Neural crest cell (in vitro differentiated cells): ENCODE measurements around the gene HSP90B1. TPM values are rescaled to one million over a fixed set of nuclear protein-coding genes. Genes with fewer than 3 reads are reported as not detected.
A peak's percentile ranks its signal among the peaks of the same experiment; 100 is the strongest.

Experiments used
- DNase-seq: peaks from one replicate; pipeline ENCODE4 v3.0.0; 2021; ENCODE audit warnings: low read depth, mixed read lengths, low spot score
- H3K27ac Mint-ChIP-seq: one replicate; pipeline ENCODE4 v1.8.0; 2021; ENCODE audit warnings: mild to moderate bottlenecking, mixed read lengths; ENCODE audit not compliant: unreplicated experiment
- H3K27me3 Mint-ChIP-seq: 2 replicates; pipeline ENCODE4 v1.8.0; 2021; ENCODE audit warnings: low read depth, mild to moderate bottlenecking, mixed read lengths
- H3K36me3 Mint-ChIP-seq: 2 replicates; pipeline ENCODE4 v1.8.0; 2021; ENCODE audit warnings: low read depth, mild to moderate bottlenecking, mixed read lengths
- H3K4me1 Mint-ChIP-seq: 2 replicates; pipeline ENCODE4 v1.8.0; 2021; ENCODE audit warnings: mixed read lengths
- H3K4me3 Mint-ChIP-seq: one replicate; pipeline ENCODE4 v1.8.0; 2021; ENCODE audit warnings: mild to moderate bottlenecking, mixed read lengths
- H3K9me3 Mint-ChIP-seq: 2 replicates; pipeline ENCODE4 v1.8.0; 2021; ENCODE audit warnings: mixed read lengths
- total RNA-seq: library from RNA; stranded (reverse); gene quantifications from 2 replicates; pipeline ENCODE4 v1.2.1, GENCODE V29; 2021
- TF ChIP-seq, protein P1 (sequence below): fragments of 200-600 bp; sonication (generic); conservative IDR thresholded peaks from 2 replicates; pipeline ENCODE4 v1.5.0; 2021; ENCODE audit warnings: antibody characterized with exemption, mild to moderate bottlenecking

Gene HSP90B1
- total RNA-seq, 1 donor from 2014 or later, result 566 TPM

DNA sequence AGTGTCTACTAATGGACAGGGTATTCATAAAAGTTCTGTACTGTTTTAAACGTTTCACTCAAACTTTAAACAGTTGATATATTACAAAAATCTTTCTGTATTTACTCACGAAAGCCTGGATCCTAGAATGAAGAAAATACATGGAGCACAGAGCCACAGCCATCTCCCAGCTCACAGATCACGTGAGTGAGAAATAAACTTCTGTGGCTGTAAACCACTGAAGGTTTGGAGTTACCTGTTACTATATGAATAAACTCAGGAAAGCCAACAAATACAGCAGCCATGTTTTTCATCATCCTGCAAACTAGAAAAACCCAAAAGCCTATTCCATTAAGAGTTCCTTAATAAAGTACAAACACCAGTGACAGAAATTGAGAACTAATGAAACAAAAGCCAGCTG is 34.6 kb downstream of the HSP90B1 start:
- Mint-ChIP-seq H3K36me3 (no peaks in the 10 kb centered on the region), H3K27me3 (no peaks in the 10 kb centered on the region), H3K27ac (peak overlapping the region; percentile 99), H3K9me3 (no peaks in the 10 kb centered on the region), H3K4me1 (peaks cover 51% of the 10 kb centered on the region), H3K4me3 (peak overlapping the region; percentile 99)
- TF ChIP-seq, protein P1, sequence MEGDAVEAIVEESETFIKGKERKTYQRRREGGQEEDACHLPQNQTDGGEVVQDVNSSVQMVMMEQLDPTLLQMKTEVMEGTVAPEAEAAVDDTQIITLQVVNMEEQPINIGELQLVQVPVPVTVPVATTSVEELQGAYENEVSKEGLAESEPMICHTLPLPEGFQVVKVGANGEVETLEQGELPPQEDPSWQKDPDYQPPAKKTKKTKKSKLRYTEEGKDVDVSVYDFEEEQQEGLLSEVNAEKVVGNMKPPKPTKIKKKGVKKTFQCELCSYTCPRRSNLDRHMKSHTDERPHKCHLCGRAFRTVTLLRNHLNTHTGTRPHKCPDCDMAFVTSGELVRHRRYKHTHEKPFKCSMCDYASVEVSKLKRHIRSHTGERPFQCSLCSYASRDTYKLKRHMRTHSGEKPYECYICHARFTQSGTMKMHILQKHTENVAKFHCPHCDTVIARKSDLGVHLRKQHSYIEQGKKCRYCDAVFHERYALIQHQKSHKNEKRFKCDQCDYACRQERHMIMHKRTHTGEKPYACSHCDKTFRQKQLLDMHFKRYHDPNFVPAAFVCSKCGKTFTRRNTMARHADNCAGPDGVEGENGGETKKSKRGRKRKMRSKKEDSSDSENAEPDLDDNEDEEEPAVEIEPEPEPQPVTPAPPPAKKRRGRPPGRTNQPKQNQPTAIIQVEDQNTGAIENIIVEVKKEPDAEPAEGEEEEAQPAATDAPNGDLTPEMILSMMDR, result no peak
- no peak for DNase-seq

DNA sequence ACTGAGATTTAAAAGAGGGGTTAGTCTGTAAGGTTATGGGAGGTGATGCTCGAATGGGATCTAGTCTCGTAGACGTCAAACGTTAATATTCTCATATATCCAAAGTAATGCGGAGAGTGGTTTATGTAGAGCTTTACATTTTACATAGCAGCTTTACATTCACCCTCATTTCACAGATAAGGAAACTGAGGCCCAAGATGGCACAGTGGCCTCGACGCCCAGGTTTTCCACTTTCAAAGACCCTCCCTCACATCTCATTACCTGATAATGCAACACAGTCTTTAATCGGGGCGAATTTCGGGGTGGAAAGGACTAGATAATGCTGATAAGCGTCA is 35.0 kb downstream of the HSP90B1 start:
- H3K4me1 Mint-ChIP-seq, result peaks cover 51% of the 10 kb centered on the region
- H3K9me3 Mint-ChIP-seq, result no peaks in the 10 kb centered on the region

DNA sequence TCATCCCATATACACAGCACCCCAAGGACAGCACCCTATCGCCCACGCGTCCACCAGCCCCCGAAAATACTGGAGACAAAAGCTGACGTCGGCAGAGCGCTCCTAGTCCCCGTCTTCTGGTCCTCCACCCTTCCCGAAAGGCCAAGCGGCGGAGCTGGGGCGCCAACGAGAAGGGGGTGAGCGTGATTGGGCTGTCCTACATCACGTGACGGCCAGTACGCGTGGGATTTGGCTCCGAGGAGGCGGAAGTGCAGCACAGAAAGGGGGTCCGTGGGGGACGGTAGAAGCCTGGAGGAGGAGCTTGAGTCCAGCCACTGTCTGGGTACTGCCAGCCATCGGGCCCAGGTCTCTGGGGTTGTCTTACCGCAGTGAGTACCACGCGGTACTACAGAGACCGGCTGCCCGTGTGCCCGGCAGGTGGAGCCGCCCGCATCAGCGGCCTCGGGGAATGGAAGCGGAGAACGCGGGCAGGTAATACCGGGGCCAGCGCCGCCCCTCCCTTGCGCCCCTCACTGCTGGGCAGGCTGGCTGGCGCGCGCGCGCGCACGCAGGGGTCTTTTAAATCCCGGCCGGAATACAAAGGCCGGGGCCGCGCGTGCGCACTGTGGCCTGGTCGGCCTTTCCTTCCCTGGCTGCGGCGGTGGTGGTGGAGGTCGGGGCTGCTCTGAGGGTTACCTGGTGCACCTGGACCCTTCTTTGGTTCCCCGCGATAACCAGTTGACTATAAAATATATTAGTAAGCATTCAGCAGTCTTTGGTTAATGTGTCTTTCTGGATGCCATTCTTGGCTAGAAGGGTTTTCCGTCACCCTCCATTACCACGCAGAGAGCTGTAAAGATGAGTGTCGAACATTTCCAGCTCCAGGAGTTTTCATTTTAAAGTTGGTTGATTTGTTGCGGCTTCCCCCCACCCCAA is 35.6 kb downstream of the HSP90B1 start, which contains the start of gene TDG:
TSS of gene TDG (plus strand) at position 283 of the 915 bp plus-strand sequence. CDS start at position 449, 166 bp downstream.
- Mint-ChIP-seq H3K27me3 (no peaks in the 10 kb centered on the region), H3K27ac (peak within 1 kb of the TSS; percentile 99), H3K4me1 (peaks cover 51% of the 10 kb centered on the region), H3K4me3 (peak within 1 kb of the TSS; percentile 99), H3K9me3 (no peaks in the 10 kb centered on the region), H3K36me3 (no peaks in the 10 kb centered on the region)
- peak; percentile 91 for DNase-seq
- TF ChIP-seq, protein P1, result no peak

More for the DNA sequence above, 35.0 kb downstream of the HSP90B1 start:
- peak overlapping the region; percentile 99 for H3K27ac Mint-ChIP-seq
- H3K27me3 Mint-ChIP-seq, result no peaks in the 10 kb centered on the region
- H3K4me3 Mint-ChIP-seq, result peak overlapping the region; percentile 99
- TF ChIP-seq, protein P1, result no peak
- DNase-seq, result no peak
- no peaks in the 10 kb centered on the region for H3K36me3 Mint-ChIP-seq

DNA sequence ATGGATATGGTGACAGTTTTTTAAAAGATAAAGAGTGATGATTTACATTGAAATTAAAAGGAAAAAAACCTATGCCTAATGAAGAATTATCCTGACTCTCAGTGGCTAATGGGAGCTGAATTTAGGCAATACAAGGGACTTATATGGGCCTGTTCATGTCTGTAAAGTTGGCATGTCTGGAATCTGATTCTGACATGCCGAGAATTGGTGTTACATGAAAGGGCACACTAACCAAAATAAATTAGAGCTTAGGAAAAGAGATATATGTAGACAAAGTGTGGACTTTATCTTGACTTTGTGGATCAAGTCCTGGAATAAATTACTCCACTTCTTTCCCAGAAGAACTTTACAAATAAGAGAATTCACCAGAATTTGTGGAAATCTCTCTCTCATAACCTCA is 36.5 kb downstream of the HSP90B1 start:
- peaks cover 53% of the 10 kb centered on the region for H3K4me1 Mint-ChIP-seq
- TF ChIP-seq, protein P1, result no peak
- H3K36me3 Mint-ChIP-seq, result no peaks in the 10 kb centered on the region
- peak overlapping the region; percentile 72 for H3K27ac Mint-ChIP-seq
- DNase-seq, result no peak
- H3K27me3 Mint-ChIP-seq, result no peaks in the 10 kb centered on the region
- H3K4me3 Mint-ChIP-seq, result peak overlapping the region; percentile 99
- H3K9me3 Mint-ChIP-seq, result no peaks in the 10 kb centered on the region

DNA sequence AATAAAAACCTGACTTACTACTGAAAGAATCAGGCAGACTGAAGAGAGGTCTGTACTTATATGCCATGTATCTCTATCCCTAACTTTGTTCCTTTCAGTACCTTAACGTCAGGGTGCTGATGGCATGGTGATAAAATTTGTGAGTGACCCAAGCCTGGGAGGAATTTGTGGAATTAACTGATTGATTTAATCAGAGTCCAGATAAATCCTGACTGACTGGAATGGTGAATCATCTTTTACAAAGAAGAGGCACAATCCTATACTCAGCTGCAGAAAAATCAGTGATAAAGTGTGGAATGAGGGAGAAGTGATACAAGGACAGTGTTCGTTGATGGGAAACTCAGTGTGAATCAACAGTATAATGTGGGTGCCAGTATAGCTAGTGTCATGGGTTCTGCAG is 39.2 kb downstream of the HSP90B1 start:
- Mint-ChIP-seq H3K27me3 (no peaks in the 10 kb centered on the region), H3K4me1 (peaks cover 42% of the 10 kb centered on the region), H3K9me3 (no peaks in the 10 kb centered on the region), H3K36me3 (no peaks in the 10 kb centered on the region), H3K27ac (no peak overlapping the region), H3K4me3 (peak overlapping the region; percentile 75)
- DNase-seq, result no peak
- TF ChIP-seq, protein P1, result no peak
